Inflammatory macrophage treated with lipopolysaccharide for 1 hour (primary cell): ENCODE data around the gene SND1.

ENCODE experiments used
- DNase-seq, 2 donors: peaks; one replicate each; pipeline ENCODE4 v3.0.0-alpha.2; 2020 to 2022

The SND1 gene

GRCh38 chr7:127913686-127914085, 261.7 kb downstream of the SND1 start:
- no peak for DNase-seq

- no peak for DNase-seq
These were observed 262.7 kb downstream of the SND1 start for GRCh38 chr7:127914693-127915092.

- no peak for DNase-seq
These were observed 264.7 kb downstream of the SND1 start for GRCh38 chr7:127916735-127917134.

GRCh38 chr7:127918130-127918529, 266.1 kb downstream of the SND1 start:
- DNase-seq = no peak

- peak; percentile 63 to 67 for DNase-seq
These were observed 268.9 kb downstream of the SND1 start for GRCh38 chr7:127920787-127921438.

- DNase-seq = no peak
These were observed 270.7 kb downstream of the SND1 start for GRCh38 chr7:127922656-127923055.

GRCh38 chr7:127924874-127925273, 272.9 kb downstream of the SND1 start:
- DNase-seq = no peak

- peak; percentile 35 to 42 for DNase-seq
These were observed 275.3 kb downstream of the SND1 start for GRCh38 chr7:127927348-127927696.

GRCh38 chr7:127928222-127928621, 276.2 kb downstream of the SND1 start:
- DNase-seq = no peak

- no peak for DNase-seq
These were observed 276.9 kb downstream of the SND1 start for GRCh38 chr7:127928852-127929251.

GRCh38 chr7:127930341-127931328, 278.6 kb downstream of the SND1 start:
- no peak for DNase-seq

GRCh38 chr7:127932076-127932475, 280.1 kb downstream of the SND1 start:
- no peak for DNase-seq

GRCh38 chr7:127932496-127932895, 280.5 kb downstream of the SND1 start:
- no peak for DNase-seq

GRCh38 chr7:127933146-127933545, 281.2 kb downstream of the SND1 start:
- DNase-seq = no peak

- no peak for DNase-seq
These were observed 282.7 kb downstream of the SND1 start for GRCh38 chr7:127934711-127935110.

GRCh38 chr7:127935847-127936376, 283.9 kb downstream of the SND1 start:
- DNase-seq = no peak

GRCh38 chr7:127937066-127937680, 285.2 kb downstream of the SND1 start:
- no peak for DNase-seq

- DNase-seq = no peak
These were observed 286.6 kb downstream of the SND1 start for GRCh38 chr7:127938588-127938987.

GRCh38 chr7:127940381-127941160, 288.6 kb downstream of the SND1 start:
- DNase-seq = no peak

GRCh38 chr7:127941476-127942210, 289.6 kb downstream of the SND1 start:
- DNase-seq = no peak

- DNase-seq = no peak
These were observed 291.8 kb downstream of the SND1 start for GRCh38 chr7:127943541-127944521.
